Stimulated activated CD4-positive, alpha-beta T cell treated with anti-CD3 and anti-CD28 coated beads, Interleukin-15, amount 100 ng/mL, for 1 hour (primary cell): Measurements from ENCODE around the gene SKOR2.

Experiments used
- DNase-seq, 2 donors: peaks; one replicate each; pipeline ENCODE4 v3.0.0-alpha.2; 2020; ENCODE audit warnings: low read depth in 1 of 2, low spot score in 1 of 2

The SKOR2 gene

GRCh38 chr18:47260924-47261701 lies 9.7 kb upstream of the SKOR2 start:
- no peak for DNase-seq

GRCh38 chr18:47260120-47260923 lies 8.9 kb upstream of the SKOR2 start:
- DNase-seq: no peak

- DNase-seq: no peak
These were observed 3.0 kb upstream of the SKOR2 start for GRCh38 chr18:47254341-47254939.

- DNase-seq: no peak
These were observed 1.7 kb upstream of the SKOR2 start for GRCh38 chr18:47253101-47253654.

- DNase-seq: no peak
These were observed 941 bp downstream of the SKOR2 start for GRCh38 chr18:47250391-47251046.

GRCh38 chr18:47249314-47249981 lies 2.0 kb downstream of the SKOR2 start:
- no peak for DNase-seq

GRCh38 chr18:47248604-47249313 lies 2.7 kb downstream of the SKOR2 start:
- DNase-seq: no peak

- DNase-seq: no peak
These were observed 3.3 kb downstream of the SKOR2 start for GRCh38 chr18:47248115-47248603.

GRCh38 chr18:47247416-47248114 lies 3.9 kb downstream of the SKOR2 start:
- DNase-seq: no peak

- DNase-seq: no peak
These were observed 4.4 kb downstream of the SKOR2 start for GRCh38 chr18:47247036-47247415.

GRCh38 chr18:47246027-47246971 lies 5.2 kb downstream of the SKOR2 start:
- DNase-seq: no peak

- DNase-seq: no peak
These were observed 7.4 kb downstream of the SKOR2 start for GRCh38 chr18:47244086-47244485.

GRCh38 chr18:47235096-47235495 lies 16.4 kb downstream of the SKOR2 start:
- no peak for DNase-seq

- no peak for DNase-seq
These were observed 24.8 kb downstream of the SKOR2 start for GRCh38 chr18:47226660-47227059.

- DNase-seq: no peak
These were observed 35.8 kb downstream of the SKOR2 start for GRCh38 chr18:47215554-47216138.

- no peak for DNase-seq
These were observed 42.3 kb downstream of the SKOR2 start for GRCh38 chr18:47209171-47209570.

GRCh38 chr18:47206945-47207637 lies 44.4 kb downstream of the SKOR2 start:
- DNase-seq: no peak
